ENCODE data around the gene CTSA.

GRCh38 chr20:45850926-45851325 lies 40.2 kb upstream of the CTSA start:
- no peak for TF ChIP-seq EZH2phosphoT487 (IDR thresholded peaks at IDR 0.05; ENCODE audit: borderline replicate concordance)
- TF ChIP-seq CTCF (IDR thresholded peaks at IDR 0.05 in 2 of 3, conservative IDR thresholded peaks at IDR 0.05 in 1 of 3; ENCODE audit: borderline replicate concordance in 1 of 3, insufficient read depth in 1 of 3, low read depth in 2 of 3, low read length in 2 of 3): no peak
- no peak for TF ChIP-seq JUND (IDR thresholded peaks at IDR 0.05)
- TF ChIP-seq REST (IDR thresholded peaks at IDR 0.05; ENCODE audit: low read depth): no peak
- TF ChIP-seq SP1 (IDR thresholded peaks at IDR 0.05; ENCODE audit: low read depth): no peak
